ENCODE results near the gene TAPBPL.

DNA sequence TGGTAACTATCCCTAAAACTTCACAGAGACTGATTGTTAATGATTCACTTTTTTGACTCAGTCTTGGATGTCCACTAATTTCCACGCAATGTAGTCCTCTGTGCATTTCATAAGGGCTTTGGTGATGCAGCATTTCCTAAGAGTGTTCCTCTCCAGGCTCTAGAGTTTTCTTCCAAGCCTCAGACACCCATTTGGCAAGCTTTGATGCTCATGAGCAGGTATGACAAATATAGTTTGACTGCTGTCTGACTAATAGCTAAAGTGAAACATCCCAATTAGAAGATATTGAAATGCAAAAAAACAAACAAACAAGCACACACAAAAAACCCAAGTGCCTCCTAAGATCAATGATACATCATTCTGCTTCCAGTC, 20.1 kb downstream of the TAPBPL start:
- TF ChIP-seq TAF1 (IDR thresholded peaks at IDR 0.05; ENCODE audit: borderline replicate concordance, insufficient read depth, low read length) (no peak), POLR2AphosphoS5 (IDR thresholded peaks at IDR 0.05; ENCODE audit: low read depth, low read length) (no peak)
